NCI-H526 treated with DMSO at 0.1 percent for 48 hours (cell line): ENCODE data around the gene TRMT1.

Experiments
- DNase-seq: peaks from one replicate; lab custom pipeline; 2025; lab: John Stamatoyannopoulos, UW

The TRMT1 gene

DNA sequence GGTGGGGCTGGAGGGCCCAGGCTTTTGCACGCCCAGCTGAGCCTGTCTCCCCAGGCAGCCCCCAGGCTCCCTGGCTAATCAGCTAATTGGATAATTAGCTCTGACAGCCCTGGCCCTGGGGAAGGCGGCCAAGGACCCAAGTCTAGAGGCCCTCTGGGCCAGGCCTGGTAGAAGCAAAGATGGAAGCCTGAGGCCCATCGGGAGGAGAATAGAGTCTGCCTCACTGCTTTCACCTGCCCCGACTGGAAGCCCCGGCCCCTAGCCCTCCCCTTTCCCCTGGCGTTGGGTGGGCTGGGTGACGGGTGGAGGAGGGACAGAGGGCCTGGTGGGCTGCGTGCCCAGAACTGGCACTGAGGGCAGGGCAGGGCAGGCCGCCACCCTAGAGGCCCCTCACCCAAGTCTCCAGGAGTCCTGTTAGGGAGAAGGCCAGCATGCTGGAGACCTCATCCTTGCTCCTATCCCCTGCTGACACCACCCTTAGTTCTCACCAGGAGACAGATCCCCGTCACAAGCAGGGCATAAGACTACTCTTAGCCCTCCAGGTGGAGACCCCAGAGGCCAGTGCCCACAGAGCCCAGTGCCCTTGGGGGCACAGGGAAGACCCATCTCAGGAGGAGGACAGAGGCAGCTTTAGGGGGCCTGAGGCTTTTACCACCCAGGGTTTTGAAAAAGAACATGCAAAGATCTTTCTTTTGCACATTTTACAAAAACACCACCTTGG, 25.9 kb downstream of the TRMT1 start:
- no peak for DNase-seq

- DNase-seq, result no peak
These were observed 26.6 kb downstream of the TRMT1 start for GRCh38 chr19:13089857-13090507.

- no peak for DNase-seq
These were observed 27.2 kb downstream of the TRMT1 start for GRCh38 chr19:13089139-13089856.

DNA sequence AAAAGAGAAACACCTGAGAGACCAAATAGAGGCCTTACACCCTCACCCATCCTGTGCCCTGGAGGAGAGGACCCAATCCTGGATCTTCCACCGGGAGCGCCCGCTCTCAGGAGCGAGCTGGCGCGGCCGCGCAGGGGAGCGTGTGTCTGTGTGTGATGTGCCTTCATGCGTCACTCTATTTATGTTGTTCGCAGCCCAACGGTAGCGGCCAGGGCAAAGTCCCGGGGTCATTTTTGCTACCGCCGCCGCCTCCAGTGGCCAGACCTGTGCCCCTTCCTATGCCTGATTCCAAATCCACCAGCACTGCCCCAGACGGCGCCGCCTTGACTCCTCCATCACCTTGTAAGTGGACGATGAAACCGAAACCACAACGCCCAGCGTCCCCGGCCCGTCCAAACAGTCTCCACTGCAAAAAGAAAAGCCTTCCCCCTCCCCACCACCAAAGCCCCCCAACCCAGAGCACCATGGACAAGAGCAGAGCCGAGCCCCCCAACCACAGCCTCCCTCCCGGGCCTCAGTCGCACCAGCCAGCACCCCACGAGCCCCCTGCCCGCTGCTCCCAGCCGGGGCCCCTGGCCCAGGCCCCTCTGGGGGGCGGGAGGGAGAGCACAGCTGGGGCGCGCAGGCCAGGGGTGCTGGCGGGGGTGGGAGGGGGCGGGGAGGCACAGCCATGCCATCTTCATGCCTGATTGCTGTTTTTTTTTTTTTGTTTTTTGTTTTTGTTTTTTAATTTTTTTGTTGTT, 28.6 kb downstream of the TRMT1 start:
- no peak for DNase-seq

DNA sequence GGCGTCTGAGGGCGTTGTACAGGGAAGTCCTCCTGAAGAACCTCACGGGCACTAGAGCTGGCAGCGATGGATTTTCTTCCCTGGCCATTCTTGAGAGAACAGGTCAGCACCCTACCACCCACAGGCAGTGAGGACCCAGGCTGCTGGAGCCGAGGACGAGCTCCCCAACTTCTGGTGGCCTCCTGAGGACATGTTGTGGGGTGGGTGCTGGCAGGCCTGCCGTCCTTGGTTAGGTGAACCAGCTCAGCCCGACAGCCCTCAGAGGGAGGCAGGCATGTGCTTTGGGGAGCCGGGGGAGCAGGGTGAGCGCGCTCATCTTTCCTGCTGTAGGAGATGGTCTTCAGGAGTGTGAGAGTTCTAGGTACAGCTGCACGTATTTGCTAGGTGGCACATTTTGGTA, 29.2 kb downstream of the TRMT1 start:
- DNase-seq, result no peak

GRCh38 chr19:13086341-13086740, 30.2 kb downstream of the TRMT1 start:
- DNase-seq, result no peak

- DNase-seq, result no peak
These were observed 30.9 kb downstream of the TRMT1 start for GRCh38 chr19:13085666-13086065.

DNA sequence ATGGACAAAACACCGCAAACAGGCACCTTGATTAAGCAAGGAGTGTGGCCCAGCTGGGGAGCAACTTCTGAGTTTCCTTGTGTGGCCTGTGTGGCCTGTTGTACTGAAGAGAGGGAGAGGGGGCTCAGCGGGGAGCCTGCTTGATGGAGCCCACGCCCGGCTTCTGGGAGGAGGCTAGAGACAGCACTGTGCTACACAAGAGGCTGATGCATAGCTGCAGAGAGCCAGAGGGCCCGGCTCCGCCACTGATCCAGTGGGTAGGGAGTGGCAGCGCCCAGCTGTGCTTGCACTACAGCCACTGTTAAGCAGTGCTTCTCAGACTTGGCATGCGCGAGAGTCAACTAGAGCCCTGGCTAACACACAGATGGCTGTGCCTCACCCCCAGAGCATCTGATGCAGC, 32.9 kb downstream of the TRMT1 start:
- no peak for DNase-seq

DNA sequence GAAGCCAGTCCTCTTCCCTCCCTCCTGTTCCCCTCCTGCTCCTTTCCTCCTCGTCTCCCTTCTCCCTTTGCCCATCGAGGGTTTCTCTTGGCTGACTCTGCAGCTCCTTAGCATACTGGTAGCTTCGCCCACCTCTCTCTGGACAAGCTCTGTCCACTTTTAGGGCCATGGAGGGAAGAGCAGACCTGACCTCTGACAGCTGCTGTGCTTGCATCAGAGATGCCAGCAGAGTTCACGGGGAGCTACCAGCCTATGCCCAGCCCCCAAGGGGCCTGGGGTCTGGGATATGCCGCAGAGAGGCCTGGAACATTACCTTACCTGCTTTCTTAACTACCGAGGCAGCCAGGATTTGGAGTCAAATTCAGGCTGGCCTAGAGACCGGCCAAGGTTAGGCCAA, 33.5 kb downstream of the TRMT1 start:
- no peak for DNase-seq

- DNase-seq, result no peak
These were observed 34.1 kb downstream of the TRMT1 start for GRCh38 chr19:13082192-13083007.

DNA sequence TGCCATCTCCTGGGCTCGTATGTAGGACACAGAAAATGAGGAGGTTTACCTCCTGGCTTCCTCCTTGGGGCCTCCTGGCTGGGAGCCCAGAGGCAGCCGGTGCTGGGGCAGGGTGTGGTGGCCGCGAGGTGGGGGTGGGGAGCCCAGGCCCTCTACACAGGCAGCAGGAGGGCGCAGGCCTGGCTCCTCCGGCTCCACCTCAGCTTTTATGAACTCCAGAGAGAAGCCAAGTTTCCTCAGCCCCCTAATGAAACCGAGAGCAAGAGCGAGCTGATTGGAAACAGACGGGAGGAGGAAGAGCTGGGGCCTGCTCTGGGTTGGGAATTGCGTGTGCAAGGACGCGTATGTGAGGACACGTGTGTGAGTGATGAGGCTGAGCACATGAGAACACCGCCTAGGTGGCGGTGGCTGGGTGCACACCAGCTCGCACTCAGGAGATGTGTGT, 37.0 kb downstream of the TRMT1 start:
- DNase-seq, result no peak

DNA sequence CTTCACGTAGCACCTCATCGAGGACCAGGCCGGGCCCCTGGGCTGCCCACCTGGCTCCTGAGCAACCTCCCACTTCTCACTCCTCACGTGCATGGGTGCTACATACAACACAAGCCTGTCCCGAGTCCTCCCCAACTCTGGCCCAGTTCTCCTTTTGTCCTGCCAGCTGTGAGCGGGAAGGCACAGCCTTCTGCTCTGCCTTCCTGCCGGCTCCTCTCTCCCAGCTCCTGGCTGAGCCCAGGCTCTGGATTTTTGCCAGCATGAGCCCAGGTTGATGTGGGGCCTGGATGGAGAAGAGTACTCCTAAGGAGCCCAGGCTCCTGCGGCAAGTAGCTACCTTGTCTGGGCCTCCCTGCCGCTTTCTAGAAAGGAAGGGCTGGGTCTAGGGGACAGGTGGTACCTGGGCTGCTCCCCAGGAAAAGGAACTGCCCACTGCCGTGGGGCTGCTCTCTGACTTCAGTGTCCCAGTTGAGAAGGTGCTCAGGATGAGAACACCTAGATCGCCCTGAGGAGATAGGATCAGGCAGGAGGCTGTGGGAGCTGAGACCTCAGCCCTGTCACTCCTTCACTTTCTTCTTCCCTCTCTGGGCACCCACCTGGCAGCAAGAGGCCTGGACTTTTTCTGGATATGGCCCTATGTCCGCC, 37.5 kb downstream of the TRMT1 start:
- no peak for DNase-seq

- DNase-seq, result no peak
These were observed 38.2 kb downstream of the TRMT1 start for GRCh38 chr19:13078381-13078780.

- no peak for DNase-seq
These were observed 39.3 kb downstream of the TRMT1 start for GRCh38 chr19:13077240-13077639.

- no peak for DNase-seq
These were observed 39.8 kb downstream of the TRMT1 start for GRCh38 chr19:13076787-13077186.

- no peak for DNase-seq
These were observed 40.2 kb downstream of the TRMT1 start for GRCh38 chr19:13076320-13076719.

DNA sequence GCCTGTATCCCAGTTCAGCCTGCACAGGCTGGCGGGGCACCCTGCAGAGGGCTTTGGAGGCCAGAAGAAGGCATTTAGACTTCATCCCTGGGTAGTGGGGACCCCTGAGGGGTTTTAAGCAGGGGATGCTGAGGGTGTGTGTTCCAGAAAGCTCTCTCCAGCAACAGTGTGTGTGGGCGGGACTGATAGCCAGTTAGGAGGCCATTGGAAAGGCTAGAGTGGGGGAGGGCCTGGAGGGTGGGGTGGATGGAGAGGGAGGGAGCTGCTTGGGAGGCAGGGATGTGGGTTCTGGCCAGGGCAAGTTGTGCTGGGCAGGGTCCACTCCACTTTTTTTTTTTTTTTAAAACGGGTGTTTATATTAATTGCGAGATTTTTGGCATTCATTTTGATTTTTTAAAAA, 42.2 kb downstream of the TRMT1 start:
- no peak for DNase-seq

DNA sequence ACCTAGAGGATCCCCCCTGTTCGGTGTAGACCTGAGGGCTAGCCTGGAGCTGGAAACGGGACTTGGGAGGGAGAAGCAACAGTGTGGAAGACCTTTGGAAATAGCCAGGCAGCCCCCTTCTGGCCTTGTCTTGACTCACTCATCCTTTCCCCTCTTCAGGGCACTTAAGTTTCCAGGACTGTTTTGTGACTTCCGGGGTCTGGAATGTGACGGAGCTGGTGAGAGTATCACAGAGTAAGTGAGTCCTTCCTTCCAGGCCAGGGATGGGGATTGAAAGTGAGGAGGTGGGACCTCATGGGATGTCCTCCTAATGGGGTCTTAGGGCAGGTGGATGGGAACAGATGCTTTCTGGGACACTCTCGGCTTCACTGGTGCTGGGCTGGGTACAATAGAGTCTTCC, 43.3 kb downstream of the TRMT1 start:
- DNase-seq, result no peak

- DNase-seq, result no peak
These were observed 44.2 kb downstream of the TRMT1 start for GRCh38 chr19:13072188-13072908.

DNA sequence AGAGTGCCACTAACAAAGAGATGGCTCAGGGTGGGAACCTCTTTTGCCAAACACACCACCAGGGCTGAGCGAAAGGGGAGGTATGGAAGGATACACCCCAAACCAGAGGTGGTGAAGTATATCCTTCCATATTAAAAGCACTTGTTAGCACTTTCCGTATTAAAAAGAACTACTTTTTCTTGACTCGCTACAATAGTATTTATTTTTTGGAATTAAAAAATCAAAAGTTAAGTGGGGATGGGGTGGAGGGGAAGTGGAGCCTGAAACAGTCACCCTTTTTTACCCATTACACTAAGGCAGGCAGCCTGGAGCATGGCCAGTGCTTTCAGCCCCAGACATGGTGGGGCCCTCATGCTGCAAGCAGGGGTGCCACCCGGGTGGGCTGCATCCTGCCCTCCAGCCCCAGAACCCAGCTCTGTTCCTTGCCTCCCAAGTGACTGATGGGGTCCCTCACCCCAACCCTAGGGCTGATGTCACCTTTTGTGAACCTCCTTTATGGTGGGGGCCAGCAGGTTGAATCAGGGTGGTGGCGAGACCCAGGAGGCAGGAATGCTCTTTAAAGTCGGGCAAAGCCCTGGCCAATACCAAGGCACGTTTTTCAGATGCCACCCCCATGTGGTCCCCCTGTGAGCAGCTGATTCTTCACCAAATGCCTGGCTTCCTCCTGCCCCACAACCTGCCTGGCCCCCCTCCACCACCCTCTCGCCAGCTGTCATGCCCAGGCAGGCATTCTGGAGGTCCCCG, 44.9 kb downstream of the TRMT1 start:
- DNase-seq, result no peak
